ENCODE data around the gene SLC35B2.

SLC35B2 gene

DNA sequence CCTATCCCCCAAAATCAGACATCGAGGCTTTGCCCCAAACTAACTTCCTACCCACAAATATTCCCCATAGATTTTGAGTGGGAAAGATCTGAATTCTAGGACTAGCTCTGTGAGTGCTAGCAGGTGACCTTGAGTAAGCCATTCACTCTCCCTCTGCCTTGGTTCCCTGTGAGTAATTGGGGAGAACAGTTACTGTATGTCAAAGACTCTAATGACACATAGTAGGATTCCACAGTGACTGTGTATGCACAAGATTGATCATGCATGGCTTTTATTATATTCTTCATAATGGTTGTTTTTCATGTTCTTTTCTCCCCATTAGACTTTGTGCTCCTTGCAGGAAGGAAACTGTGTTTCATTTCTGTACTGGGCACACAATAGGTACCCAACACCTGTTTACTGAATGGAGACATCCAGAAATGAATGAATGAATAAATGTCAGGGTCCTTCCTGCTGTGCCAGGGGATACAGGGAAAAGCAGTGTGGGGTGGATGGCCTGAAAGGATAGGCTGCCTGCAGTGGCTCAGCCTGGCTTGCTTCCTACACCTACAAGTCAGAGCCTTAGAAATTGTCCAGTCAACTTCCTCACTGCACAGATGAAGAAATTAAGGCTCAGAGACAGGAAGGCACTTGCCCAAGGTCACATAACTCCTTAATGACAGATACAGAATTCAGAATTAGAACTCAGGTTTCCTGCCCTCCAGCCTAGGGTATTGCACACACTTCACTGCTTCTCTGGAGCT, 12.0 kb upstream of the SLC35B2 start:
- no peak for DNase-seq

- DNase-seq: peak; percentile 59
Measured at GRCh38 chr6:44268095-44268628, 10.8 kb upstream of the SLC35B2 start.

DNA sequence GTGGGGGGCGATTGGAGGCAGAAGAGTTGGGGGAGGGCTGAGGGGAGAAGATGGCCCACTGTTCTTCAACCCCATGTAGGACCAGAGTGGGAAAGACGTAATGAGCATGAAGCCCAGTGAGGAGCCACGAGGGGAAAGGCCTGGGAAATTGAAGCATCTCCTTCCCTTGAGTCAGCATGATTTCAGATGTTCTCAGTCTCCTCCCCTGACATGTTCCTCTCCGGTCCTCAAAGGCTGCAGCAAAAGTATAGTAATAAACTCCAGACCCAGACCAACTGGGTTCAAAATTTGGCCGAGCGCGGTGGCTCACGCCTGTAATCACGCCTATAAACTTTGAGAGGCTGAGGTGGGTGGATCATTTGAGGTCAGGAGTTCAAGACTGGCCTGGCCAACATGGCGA, 9.9 kb upstream of the SLC35B2 start:
- no peak for DNase-seq

GRCh38 chr6:44266347-44266746, 9.0 kb upstream of the SLC35B2 start:
- no peak for DNase-seq

GRCh38 chr6:44265722-44266233, 8.4 kb upstream of the SLC35B2 start:
- no peak for DNase-seq

- DNase-seq: peak; percentile 96
Measured at GRCh38 chr6:44265007-44265721, 7.8 kb upstream of the SLC35B2 start, which contains the start of gene NFKBIE. NFKBIE (minus strand) TSS chr6:44265551; CDS start chr6:44265346, 205 bp downstream.

- no peak for DNase-seq
Measured at GRCh38 chr6:44264154-44265006, 7.1 kb upstream of the SLC35B2 start.

GRCh38 chr6:44263354-44264100, 6.2 kb upstream of the SLC35B2 start:
- DNase-seq: no peak

GRCh38 chr6:44262467-44263353, 5.4 kb upstream of the SLC35B2 start:
- no peak for DNase-seq

DNA sequence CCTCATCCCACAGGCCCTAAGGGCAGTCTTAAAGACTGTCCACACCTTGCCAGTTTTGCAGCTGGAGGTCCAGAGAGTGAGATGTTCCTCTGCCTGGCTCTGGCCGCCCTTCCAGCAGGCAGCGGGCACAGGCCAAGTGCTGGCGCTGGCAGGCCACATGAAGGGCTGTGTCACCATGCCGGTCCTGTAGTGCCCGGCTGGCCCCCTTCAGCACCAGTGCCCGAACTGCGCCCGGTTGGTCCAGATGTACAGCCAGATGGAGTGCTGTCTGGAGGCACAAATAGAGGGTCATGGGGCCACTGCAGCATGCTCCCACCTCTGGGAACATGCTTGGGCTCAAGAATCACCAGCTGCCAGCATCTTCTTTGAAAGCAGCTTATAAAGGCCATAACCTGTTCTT, 4.3 kb upstream of the SLC35B2 start:
- DNase-seq: no peak

GRCh38 chr6:44260451-44261297, 3.3 kb upstream of the SLC35B2 start:
- no peak for DNase-seq

DNA sequence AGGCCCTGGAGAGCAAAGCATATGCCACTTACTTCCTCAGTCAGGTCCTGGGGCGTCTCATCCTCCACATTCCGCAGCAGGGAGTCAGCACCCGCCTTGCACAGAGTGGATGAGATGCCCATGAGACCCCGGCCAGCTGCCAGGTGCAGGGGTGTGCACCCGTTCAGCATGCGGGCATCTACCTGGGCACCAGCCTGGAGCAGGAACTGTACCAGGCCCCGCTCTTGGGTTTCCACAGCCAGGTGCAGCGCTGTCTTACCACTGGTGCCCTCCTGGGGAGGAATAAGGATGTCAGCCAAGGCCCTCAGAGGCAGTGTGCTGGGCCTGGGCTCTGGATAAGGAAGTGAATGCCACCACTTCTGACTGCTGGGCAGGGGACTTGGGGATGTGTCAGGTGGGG, 2.7 kb upstream of the SLC35B2 start:
- no peak for DNase-seq

DNA sequence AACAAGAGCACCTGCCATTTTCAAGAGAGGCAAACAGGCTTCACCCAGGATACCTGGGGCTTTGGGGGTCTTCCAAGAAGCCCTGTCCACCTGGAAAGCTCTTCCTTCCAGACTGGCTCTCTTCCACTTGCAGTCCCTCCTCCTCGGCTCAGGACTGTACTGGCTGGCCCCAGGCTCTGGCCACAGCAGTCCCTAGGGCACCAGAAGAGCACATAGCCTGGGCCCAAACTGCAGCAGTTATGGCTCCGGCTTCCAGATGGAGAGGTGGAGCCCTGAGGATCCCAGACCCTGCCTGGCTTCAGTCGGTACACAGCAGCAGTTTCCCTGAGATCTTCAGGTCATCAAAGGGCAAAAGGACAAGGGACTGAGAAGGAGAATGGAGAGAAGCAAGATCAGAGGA, 1.6 kb upstream of the SLC35B2 start:
- DNase-seq: no peak

GRCh38 chr6:44258325-44258863, 1.1 kb upstream of the SLC35B2 start:
- DNase-seq: no peak

DNA sequence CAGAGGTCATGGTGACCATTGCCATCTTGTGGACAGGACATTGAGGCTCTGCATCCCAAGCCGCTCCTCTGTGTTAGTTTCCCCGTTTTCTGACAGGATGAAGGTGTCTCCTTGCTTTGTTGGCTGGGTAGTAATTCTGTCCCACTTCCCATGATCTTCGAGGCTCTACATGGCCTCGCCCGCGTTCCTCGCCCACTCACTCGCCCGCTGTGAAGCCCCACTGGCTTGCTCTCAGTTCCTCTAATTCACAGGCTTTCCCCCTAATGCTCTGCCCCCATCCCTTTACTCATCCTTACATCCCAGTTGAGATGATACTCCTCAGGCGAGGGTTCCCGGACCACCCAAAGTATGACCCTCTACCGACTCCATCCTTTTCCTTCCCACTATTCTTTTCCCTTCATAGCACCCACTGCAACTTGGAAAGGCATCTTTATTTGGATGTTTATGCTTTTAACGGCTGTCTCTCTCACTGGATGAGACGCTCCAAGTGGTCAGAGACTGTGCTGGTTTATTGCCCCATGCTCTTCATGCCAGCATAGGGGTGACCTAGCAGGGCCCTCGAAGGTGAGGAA, 511 bp upstream of the SLC35B2 start:
- no peak for DNase-seq

DNA sequence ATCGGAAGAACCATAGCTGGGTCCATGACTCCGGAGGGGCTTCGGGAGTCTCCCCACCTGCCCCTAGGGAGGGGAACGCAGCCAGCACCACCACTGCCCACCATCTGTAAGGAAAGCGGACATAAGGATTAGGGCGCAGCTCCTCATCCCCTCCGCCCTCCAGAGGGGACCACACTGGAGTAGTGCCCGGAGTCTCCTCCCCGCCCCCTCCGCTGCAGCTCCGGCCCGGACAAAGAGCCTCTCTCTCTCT, 628 bp downstream of the SLC35B2 start:
- DNase-seq: no peak

GRCh38 chr6:44255871-44256774, 1.2 kb downstream of the SLC35B2 start:
- DNase-seq: no peak
